Posterior cingulate gyrus (tissue), 11 donors: ENCODE measurements around the gene DHX15.
A peak's percentile ranks its signal among the peaks of the same experiment; 100 is the strongest.

Experiments
- DNase-seq, 10 donors: peaks; one replicate each; pipeline versions ENCODE4 v3.0.0 to v3.0.0-alpha.2; 2020 to 2021; ENCODE audit warnings: mixed read lengths in 3 of 10
- intact Hi-C: fragments of 100-400 bp; cut with DNase I; formaldehyde crosslinking; loops from one replicate; pipeline ENCODE4 v1.15.1; 2023

Gene DHX15

DNA sequence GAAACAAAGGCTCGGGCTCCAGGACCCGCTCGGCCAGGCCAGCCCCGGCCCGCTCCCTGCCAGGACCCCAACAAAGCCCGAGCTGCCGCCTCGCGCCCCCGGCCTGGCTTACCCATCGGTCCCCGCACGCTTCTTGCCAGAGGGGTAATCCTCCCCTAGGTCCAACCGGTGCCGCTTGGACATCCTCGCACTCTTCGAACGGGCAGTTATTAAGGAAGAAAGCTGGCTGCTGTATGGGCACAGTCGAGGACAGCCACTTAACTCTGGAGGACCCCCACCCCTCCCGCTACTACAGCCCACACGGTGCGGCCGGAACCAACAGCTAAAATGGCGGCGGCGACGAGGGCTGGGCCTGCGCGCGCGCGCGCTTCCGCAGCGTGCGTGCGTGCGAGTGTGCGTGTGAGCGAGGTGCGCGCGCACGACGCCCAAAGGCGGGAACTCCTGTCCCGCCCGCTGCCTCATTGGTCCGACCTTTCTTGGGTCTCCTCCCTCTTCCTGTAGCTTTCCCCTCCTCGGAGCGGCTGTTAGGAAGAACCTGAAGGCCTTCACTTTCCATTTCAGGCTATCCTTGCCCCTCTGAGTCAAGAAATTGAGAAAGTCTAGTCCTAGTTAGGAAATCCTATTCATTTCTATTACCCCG lies at the start of gene DHX15:
Gene DHX15 (minus strand): TSS at position 344 of the 640 bp plus-strand sequence. CDS start 161 bp downstream, at position 183.
- peak; percentile 87 to 99 (median 92) for DNase-seq
- intact Hi-C loops: loop anchor here (5.0 kb wide), 1 partner anchor 112 kb away; no protein-coding TSS in a partner anchor

DNA sequence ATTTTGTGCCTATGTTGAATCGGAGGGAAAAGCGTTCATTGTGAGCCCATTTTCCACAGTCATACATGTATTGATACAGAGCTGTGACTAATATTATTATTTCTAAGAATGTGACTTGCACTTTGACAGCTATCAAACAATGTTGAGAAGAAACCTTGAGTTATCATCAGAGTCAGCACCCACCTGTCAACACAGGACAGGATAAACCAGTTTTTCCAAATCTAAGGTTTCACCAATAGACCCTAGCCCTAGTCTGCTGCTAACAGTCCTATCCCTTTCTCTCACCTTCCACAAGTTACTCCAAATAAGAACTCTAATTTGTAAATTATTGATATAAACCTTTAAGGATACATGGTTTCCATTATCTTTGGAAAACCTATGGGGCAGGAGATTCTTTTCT lies 47.7 kb upstream of the DHX15 start:
- intact Hi-C loops: no loop called here

DNA sequence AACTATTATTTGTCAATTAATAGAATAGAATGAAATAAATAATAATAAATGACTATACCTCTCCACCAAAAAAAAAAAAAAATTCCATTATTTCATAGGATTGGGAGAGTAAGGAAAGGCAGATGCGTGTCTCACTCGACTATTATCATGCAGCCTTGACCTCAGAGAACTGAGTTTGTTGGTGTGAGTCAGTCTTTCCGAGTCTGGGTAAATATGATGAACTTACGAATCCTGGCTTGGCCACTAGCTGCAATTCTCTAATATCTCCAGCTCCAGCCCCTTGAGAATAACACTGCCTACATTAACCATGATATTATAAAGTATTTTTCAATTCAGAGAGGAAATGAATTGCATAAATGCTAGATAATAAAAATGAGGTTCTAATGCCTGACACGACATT lies 46.6 kb upstream of the DHX15 start:
- DNase-seq: no peak
- intact Hi-C loops: no loop called here

More for the DNA sequence above, 47.7 kb upstream of the DHX15 start:
- no peak for DNase-seq

DNA sequence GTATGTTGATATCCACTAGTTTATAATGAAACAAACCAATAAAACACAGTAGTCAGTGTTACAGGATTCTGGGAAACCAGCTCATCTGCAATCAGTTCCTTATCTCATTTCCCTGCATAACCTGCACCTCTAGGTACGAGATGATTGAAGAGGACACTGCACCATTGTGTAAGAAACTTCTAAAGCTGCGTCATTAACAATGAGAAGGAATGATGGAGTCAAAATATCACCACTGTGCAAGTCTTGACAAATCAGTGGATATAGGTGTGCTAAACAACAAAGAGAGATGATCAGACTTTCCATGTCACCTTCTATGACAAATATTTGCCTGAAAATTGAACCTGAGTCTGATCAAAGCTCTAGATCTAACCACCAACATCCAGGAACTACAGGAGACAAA lies 40.7 kb upstream of the DHX15 start:
- DNase-seq: no peak
- intact Hi-C loops: no loop called here

DNA sequence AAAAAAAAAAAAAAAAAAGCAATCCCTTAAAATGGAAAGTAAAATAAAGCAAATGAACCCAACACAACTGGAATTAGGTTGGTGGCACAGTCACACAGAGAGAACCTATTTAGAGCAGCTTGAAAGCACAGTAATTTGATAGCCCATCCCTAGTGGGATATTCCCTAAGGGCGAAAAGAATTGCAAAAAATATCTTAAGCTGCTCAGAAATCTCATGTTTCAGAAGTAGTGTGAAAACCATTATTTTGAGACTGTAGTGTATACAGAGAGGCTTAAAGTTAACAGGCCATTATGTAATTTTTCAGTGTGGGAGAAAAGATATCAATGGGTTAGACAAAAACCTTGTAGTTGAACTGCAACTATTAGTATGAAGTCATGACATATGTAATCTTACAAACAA lies 40.0 kb upstream of the DHX15 start:
- DNase-seq: no peak
- intact Hi-C loops: no loop called here

DNA sequence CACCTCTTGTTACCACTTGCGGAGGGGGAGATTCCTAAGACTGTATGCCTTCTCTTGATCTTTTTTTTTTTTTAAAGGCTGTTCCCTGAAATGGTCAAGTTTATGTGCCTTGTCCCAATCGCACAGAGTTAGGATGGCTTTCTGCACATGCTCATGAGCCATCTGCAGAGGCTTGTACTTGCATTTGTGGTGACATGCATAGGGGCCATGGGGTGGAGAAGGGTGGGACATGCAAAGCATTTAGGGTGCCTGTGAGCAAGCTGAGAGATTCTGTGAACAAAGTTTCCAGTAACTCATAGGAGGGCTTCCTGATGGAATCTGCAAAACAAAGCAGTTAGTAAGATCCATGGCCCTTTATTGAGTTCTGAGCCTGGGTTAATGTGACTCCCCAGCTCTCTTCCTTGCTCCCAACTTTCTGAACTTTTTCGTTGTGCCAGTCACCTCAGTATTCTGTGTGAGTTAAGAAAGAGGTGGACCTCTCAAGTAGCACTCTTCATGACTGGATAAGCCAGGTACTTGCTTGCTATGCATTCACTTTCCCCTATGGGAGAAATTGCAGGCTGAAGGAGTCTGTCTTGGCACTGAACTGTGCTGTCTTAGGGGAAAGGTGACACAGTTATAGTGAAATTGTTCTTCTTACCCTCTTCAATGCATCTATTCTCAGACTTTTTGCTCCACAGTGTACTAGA lies 37.9 kb upstream of the DHX15 start:
- no peak for DNase-seq
- intact Hi-C loops: no loop called here

DNA sequence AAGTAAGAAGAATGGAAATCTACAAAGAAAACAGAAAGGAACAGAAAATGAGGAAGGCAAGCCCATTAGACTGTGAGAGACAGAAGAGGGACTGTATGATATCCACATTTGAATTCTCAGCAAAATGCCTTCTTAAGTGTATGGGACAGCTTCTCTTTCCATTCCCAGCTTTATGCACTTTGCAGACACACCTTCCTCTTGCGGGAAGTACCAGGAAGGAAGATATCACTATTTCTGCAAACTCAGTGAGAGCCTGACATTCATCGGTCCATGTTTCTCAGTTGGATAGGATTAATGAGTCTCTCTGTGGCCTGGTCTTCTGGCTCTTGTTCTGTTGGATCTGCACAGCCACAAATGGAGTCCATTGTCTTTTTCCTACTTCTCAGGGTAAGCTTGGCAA lies 31.6 kb upstream of the DHX15 start:
- DNase-seq: no peak
- intact Hi-C loops: no loop called here

DNA sequence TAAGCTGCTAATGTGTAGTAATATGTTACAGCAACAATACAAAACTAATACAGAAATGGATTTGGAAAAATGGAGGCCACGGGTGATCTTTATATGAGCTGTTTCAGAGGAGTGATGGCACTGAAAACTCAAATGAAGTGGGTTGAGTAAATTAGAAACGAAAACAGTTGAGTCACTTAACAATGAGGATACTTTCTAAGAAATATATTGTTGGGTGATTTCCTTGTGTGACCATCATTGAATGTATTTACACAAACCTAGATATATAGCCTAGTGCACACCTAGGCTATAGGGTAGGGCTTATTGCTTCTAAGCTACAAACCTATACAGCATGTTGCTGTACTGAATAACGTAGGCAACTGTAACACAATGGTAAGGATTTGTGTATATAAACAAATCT lies 30.5 kb upstream of the DHX15 start:
- DNase-seq: no peak
- intact Hi-C loops: no loop called here

DNA sequence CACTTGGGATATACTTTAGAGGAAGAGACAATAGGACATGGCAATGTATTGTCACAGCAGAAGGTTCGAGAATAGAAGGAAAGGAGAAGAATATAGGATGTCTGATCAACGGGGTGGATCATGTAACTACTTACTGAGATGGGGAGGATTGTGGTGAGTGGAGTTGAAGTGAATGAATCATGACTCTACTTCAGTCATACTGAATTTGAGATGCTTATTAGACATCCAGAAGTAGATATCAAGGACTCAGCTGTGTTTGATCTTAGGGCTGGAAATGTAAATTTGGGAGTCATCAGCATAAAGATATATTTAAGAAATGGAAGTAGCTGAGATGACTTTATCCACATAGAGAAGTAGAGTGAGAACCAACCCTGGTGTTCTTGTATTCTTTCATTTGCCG lies 29.1 kb upstream of the DHX15 start:
- DNase-seq: no peak
- intact Hi-C loops: no loop called here

DNA sequence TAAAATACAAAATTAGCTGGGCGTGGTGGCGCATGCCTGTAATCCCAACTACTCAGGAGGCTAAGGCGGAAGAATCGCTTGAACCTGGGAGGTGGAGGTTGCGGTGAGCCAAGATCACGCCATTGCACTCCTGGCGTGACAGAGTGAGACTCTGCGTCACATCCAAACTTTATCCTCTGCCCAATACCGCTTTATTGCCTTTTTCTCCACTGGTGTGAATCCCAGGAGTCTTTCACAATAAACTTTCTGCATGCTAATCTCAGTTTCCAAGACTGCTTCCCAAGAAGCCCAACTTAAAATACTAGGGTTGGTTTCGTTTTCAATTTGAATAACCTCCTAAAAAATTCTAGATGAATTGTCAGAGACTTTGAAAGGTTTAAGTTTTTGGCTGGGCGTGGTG lies 27.2 kb upstream of the DHX15 start:
- no peak for DNase-seq
- intact Hi-C loops: no loop called here

DNA sequence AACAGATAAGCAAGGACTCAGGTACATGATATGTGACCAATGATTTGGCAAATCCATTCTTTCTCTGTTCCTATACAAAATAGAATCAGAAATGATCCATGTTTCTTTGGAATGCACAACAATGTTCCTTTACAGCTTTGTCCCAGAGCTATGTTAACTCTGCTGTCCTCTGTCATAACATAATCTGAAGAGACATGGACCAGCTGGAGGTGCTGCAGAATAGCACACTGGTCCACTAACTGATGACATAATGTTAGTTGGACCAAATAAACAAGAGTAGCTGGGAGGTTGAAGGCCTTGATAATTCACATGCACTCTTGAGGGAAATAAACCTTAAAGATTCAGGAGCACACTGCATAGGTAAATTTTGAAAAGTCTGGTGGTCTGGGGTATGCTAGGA lies 23.0 kb upstream of the DHX15 start:
- intact Hi-C loops: no loop called here
- DNase-seq: peak in 2 of 10 donors; percentile 28 to 75

DNA sequence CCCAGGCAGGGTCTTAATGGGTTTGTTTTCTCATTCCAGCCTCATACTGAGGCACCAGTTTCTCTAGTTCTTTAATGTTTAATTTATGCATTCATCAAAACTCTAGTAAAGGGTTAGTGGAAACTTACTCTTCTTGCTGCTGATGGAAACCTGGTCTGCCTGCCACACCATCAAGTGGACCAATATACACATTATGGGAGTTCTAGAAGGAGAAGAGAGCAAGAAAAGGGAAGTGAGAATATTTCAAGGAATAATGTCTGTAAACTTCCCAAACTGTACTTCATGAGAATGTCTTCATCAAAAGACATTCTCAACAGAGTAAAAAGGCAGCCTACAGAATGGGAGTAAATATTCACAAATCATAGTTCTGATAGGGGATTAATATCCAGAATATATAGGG lies 20.9 kb upstream of the DHX15 start:
- intact Hi-C loops: no loop called here
- DNase-seq: no peak

DNA sequence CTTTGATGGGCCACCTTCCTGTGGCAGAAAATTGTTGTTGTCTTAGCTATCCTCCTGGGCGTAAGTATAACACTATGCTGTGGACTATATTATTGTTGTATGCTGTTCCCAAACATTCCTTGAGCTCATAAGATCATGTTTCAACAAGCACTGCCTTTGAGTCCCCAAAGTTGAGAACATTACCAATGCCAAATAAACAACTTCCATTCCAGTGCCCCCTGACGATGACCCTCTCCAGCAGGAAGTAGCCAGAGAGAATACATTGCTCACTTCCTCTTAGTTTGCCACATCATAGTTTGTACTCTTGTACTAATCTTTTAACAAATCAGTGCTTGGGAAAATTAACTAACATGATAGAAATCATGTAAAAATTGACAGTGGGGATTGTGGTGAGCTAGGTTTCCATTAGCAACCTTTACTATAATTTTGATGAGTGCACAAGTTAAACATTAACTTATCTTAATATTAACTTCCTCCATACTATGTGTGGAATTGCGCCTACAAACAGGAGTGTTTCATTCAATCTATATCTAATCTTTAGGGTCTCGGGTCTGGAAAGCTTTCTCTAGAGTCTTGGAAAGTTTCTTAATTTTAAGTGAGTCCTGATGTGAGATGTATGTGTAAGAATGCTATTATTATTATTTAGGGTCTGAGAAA lies 20.3 kb upstream of the DHX15 start:
- intact Hi-C loops: no loop called here
- DNase-seq: no peak

DNA sequence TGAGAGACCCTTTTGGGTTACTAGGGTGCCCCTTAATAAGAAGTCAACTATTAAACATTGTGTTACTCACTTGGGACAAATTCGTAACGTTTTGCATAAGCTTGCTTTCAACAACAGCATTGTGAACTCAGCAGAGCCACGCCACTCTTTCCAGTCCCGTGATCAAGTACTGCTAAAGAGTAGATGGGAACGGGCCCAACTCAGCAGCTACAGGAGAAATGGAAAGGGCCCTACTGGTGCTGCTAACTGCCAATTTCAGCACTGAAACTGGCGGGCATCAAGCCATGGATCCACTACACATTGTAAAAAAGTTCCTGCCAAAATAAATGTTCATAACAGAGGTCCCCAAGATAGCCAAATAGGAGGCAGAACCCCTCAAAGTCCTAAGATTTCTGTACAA lies 19.0 kb upstream of the DHX15 start:
- intact Hi-C loops: no loop called here
- DNase-seq: no peak

DNA sequence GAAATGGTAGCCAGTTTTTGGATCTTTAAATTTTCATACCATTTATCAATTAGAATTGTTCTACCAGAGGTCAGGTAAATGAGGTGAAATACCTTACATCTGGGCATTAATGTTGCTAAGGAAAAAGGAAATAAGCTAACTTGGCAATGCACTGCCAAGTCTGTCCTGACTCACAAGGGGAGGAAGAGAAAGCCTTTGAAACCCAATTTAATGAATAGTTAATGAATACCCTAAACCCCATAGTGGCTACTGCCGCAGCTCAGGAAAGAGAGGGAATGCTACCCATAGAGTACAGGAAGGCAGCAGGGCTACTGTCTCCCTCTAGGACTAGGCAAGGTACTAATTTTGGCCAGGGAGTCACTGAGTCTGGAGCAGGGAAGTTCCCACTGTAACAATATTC lies 16.8 kb upstream of the DHX15 start:
- intact Hi-C loops: no loop called here
- DNase-seq: no peak

DNA sequence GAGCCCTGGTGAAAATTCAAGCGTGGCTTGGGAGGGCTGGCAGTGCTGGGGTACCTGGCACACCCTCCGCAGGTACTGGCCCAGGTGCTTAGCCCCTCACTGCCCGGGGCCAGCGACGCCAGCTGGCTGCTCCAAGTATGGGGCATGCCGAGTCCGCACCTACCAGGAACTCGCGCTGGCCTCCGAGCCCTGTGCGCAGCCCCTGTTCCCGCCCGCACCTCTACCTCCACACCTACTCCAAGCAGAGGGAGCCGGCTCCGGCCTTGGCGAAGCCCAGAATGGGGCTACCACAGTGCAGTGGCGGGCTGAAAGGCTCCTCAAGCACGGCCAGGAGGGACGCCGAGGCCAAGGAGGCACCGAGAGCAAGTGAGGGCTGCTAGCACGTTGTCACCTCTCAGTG lies 14.9 kb upstream of the DHX15 start:
- intact Hi-C loops: no loop called here
- DNase-seq: peak in 2 of 10 donors; percentile 60 to 74

DNA sequence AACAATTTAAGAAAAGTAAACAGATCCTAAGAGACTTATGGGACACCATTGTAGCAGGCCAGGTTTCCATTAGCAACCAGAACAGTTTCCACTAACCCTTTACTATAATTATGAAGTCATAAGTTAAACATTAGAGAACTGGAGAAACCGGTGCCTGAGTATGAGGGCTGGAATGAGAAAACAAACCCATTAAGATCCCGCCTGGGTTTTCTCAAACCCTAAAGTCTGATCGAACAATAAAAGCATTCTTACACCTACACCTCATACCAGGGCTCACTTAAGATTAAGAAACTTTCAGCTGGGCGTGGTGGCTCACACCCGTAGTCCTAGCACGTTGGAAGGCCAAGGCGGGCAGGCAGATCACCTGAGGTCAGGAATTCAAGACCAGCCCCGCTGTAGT lies 13.7 kb upstream of the DHX15 start:
- intact Hi-C loops: no loop called here

DNA sequence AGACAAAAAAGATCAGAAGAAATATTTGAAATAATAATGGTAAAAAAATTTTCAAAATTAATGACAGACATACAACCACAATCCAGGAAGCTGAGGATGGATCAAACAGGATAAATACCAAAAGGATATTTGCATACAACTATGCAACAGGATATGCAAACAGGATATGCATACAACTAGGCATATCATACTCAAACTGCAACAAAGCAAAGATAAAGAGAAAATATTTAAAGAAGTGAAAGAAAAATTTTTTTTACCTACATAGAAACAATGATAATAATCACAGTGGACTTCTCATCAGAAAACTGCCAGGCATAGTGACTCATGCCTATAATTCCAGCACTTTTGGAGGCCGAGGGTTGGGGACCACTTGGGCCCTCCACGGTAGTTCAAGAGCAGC lies 11.3 kb upstream of the DHX15 start:
- DNase-seq: no peak
- intact Hi-C loops: no loop called here

More for the DNA sequence above, 13.7 kb upstream of the DHX15 start:
- DNase-seq: no peak

DNA sequence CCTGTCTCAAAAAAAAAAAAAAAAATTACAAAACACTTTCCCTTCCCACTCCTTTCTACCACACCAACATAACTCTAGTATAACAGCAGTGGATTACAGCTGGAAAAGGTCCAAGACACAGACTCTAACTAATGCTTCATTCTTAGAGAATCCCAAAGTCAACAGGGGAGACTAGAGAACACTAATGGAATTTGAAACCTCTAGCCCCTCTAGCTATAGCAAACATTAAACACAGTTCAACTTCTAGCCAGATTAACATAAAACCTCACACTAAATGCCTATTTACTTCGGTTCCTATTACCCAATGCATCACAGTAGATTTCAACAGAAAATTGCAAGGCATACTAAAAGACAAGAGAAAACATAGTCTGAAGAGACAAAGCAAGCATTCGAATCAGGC lies 10.5 kb upstream of the DHX15 start:
- DNase-seq: no peak
- intact Hi-C loops: no loop called here

DNA sequence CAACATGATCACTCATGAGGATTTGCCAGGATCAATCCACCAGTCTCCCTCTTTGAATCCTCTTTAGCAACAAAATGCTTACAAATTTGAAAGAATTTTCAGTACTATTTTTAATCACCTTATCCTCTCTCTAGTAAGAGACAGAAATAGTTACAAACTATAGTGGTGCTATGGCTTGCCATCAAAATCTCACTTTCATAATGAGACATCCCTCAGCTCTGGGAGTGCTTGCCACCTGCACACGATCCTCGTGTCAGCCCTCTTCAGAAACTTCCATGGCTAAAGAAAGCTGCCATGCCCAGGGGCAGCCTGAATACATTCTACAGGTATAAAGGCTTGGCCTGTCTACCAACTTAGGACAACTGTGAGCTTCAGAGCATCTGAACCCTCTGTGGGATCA lies 5.1 kb upstream of the DHX15 start:
- intact Hi-C loops: no loop called here
- no peak for DNase-seq

DNA sequence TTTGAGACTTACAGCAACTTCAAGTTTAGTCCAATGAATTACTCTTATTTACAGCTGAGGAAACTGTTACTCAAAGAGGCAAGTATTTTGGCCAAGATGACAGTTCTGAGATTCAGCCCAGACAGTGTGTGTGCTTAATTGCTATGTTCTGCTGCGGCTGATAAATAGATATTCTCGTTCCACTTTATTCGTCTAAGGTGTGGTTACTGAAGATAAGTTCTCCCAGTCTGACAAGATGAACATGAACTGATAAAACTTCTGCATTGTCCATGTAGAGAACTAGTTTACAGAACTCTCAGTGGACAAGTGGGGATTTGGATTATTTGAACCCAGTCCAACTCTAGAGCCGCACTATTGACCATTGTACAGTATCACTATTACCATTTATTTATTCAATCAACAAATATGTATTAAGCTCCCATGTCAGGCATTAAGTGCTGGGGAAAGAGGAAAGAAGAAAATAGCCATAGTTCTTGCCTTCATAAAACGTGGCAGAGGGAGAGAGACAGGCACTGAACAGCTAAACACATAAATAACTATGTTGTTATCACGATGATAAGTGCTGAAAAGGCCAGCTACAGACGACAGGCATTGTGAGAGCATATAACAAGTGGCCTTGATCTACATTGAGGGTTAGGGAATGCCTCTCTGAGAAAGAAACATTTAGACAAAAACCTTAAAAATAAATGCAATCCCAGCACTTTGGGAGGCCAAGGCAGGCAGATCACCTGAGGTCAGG lies 4.0 kb upstream of the DHX15 start:
- DNase-seq: no peak
- intact Hi-C loops: no loop called here
